ENCODE results near the gene VEGFA. TPM values are rescaled to one million over a fixed set of nuclear protein-coding genes. Genes with fewer than 3 reads are reported as not detected.

VEGFA gene
- total RNA-seq, 1 donor from 2014 or later: 231 TPM

GRCh38 chr6:43773050-43773979 lies 3.3 kb downstream of the VEGFA start:
- ATAC-seq (peak; percentile 41), DNase-seq (peak; percentile 84)
- Histone ChIP-seq H3K9me3 (no peaks in the 10 kb centered on the region), H3K4me3 (peak overlapping the region; percentile 81), H3K27me3 (no peaks in the 10 kb centered on the region), H3K36me3 (peaks cover 11% of the 10 kb centered on the region), H3K27ac (peak overlapping the region; percentile 88), H3K4me1 (peaks cover 35% of the 10 kb centered on the region)
- intact Hi-C loops (cut with DNase I): no loop called here
- peak; percentile 75 for TF ChIP-seq CTCF (IDR thresholded peaks at IDR 0.05)

GRCh38 chr6:43773980-43774775 lies 4.2 kb downstream of the VEGFA start:
- intact Hi-C loops (cut with DNase I): no loop called here
- Histone ChIP-seq H3K4me1 (peaks cover 32% of the 10 kb centered on the region), H3K4me3 (peak overlapping the region; percentile 81), H3K27ac (no peak overlapping the region), H3K27me3 (no peaks in the 10 kb centered on the region), H3K36me3 (peaks cover 20% of the 10 kb centered on the region), H3K9me3 (no peaks in the 10 kb centered on the region)
- DNase-seq: peak; percentile 33
- no peak for ATAC-seq
- TF ChIP-seq CTCF (IDR thresholded peaks at IDR 0.05): no peak

- H3K9me3 ChIP-seq: no peaks in the 10 kb centered on the region
- intact Hi-C loops (cut with DNase I): no loop called here
- no peak overlapping the region for H3K27ac ChIP-seq
- TF ChIP-seq CTCF (IDR thresholded peaks at IDR 0.05): peak; percentile 85
- peak overlapping the region; percentile 26 for H3K4me3 ChIP-seq
- no peaks in the 10 kb centered on the region for H3K27me3 ChIP-seq
- peaks cover 30% of the 10 kb centered on the region for H3K4me1 ChIP-seq
- DNase-seq: peak; percentile 89
- ATAC-seq: peak; percentile 60
- H3K36me3 ChIP-seq: peaks cover 28% of the 10 kb centered on the region
These were observed 4.9 kb downstream of the VEGFA start for GRCh38 chr6:43774776-43775534.

GRCh38 chr6:43775535-43775885 lies 5.5 kb downstream of the VEGFA start:
- Histone ChIP-seq H3K27me3 (no peaks in the 10 kb centered on the region), H3K4me1 (peaks cover 30% of the 10 kb centered on the region), H3K9me3 (no peaks in the 10 kb centered on the region), H3K4me3 (no peak overlapping the region), H3K27ac (no peak overlapping the region), H3K36me3 (peaks cover 33% of the 10 kb centered on the region)
- ATAC-seq (no peak), DNase-seq (no peak)
- TF ChIP-seq CTCF (IDR thresholded peaks at IDR 0.05): no peak
- intact Hi-C loops (cut with DNase I): no loop called here

- Histone ChIP-seq H3K27me3 (no peaks in the 10 kb centered on the region), H3K27ac (no peak overlapping the region), H3K9me3 (no peaks in the 10 kb centered on the region), H3K4me1 (peaks cover 30% of the 10 kb centered on the region), H3K4me3 (no peak overlapping the region), H3K36me3 (peaks cover 41% of the 10 kb centered on the region)
- no peak for ATAC-seq
- no peak for TF ChIP-seq CTCF (IDR thresholded peaks at IDR 0.05)
- peak; percentile 51 for DNase-seq
- intact Hi-C loops (cut with DNase I): no loop called here
These were observed 6.2 kb downstream of the VEGFA start for GRCh38 chr6:43776115-43776798.

Data from upper lobe of right lung (tissue), 1 donor.